Uterus (tissue), 4 donors: ENCODE data around the gene SFXN3. TPM values are rescaled to one million over a fixed set of nuclear protein-coding genes. Genes with fewer than 3 reads are reported as not detected.
A peak's percentile ranks its signal among the peaks of the same experiment; 100 is the strongest.

Experiments
- DNase-seq, 2 donors: peaks; one replicate each; pipeline ENCODE4 v3.0.0-alpha.2; 2019 to 2020
- H3K27ac ChIP-seq, 2 donors: fragments of 200-600 bp; sonication (generic); 1 replicate in 1 of 2; 2 replicates in 1 of 2; pipeline ENCODE4 v1.5.1; 2016 to 2018
- H3K27me3 ChIP-seq, 2 donors: fragments of 200-600 bp; sonication (generic); one replicate each; pipeline ENCODE4 v1.5.1; 2018 to 2019; ENCODE audit warnings: control low read depth in 1 of 2
- H3K36me3 ChIP-seq, 2 donors: fragments of 200-600 bp; sonication (generic); one replicate each; pipeline ENCODE4 v1.5.1; 2019; ENCODE audit warnings: control low read depth in 1 of 2
- H3K4me1 ChIP-seq, 2 donors: fragments of 200-600 bp; sonication (generic); one replicate each; pipeline ENCODE4 v1.5.1; 2018 to 2019; ENCODE audit warnings: control low read depth in 1 of 2
- H3K4me3 ChIP-seq, 2 donors: fragments of 200-600 bp; sonication (generic); 1 replicate in 1 of 2; 2 replicates in 1 of 2; pipeline ENCODE4 v1.5.1; 2018 to 2019; ENCODE audit warnings: mild to moderate bottlenecking in 1 of 2
- H3K9me3 ChIP-seq, 2 donors: fragments of 200-600 bp; sonication (generic); one replicate each; pipeline ENCODE4 v1.5.1; 2019; ENCODE audit warnings: control low read depth in 1 of 2
- POLR2A ChIP-seq, 2 donors: fragments of 450-650 bp; IDR thresholded peaks; one replicate each; pipeline ENCODE4 v1.6.1; 2016; ENCODE audit warnings: antibody characterized with exemption in 2 of 2, mild to moderate bottlenecking in 1 of 2, moderate library complexity in 1 of 2
- intact Hi-C: fragments of 100-400 bp; cut with DNase I; formaldehyde crosslinking; loops from one replicate; pipeline ENCODE4 v1.15.1; 2023; ENCODE audit warnings: low total_unique reads
- total RNA-seq, 4 donors: library from RNA; depleted of rRNA in 3 of 4; stranded (reverse); fragments of >200 nt in 3 of 4; gene quantifications; one replicate each; pipeline versions ENCODE4 v1.1.0 to v1.2.4, GENCODE V29; 2014 to 2023
- TF ChIP-seq, protein P1 (sequence below), 4 experiments: fragments of 200-600 bp in 2 of 4; fragments of 450-650 bp in 2 of 4; sonication (generic) in 2 of 4; IDR thresholded peaks; one replicate each; pipeline ENCODE4 v1.5.1; 2016 to 2019; ENCODE audit warnings: antibody characterized with exemption in 4 of 4, mild to moderate bottlenecking in 2 of 4, moderate library complexity in 1 of 4
- donor health status: DM: yes; HTN: yes; CAD: no.

SFXN3 gene
- total RNA-seq, 4 donors from 2014 or later: 34.6 to 161 (median 58.1) TPM

GRCh38 chr10:101015582-101015973 lies 15.5 kb upstream of the SFXN3 start:
- Histone ChIP-seq H3K4me3 (no peak overlapping the region), H3K36me3 (no peaks in the 10 kb centered on the region), H3K4me1 (peaks cover 0 to 4% of the 10 kb centered on the region in 2 donors), H3K27ac (no peak overlapping the region), H3K9me3 (no peaks in the 10 kb centered on the region), H3K27me3 (peaks cover 0 to 3% of the 10 kb centered on the region in 2 donors)
- no peak for TF ChIP-seq POLR2A (IDR thresholded peaks at IDR 0.05)
- TF ChIP-seq, protein P1, sequence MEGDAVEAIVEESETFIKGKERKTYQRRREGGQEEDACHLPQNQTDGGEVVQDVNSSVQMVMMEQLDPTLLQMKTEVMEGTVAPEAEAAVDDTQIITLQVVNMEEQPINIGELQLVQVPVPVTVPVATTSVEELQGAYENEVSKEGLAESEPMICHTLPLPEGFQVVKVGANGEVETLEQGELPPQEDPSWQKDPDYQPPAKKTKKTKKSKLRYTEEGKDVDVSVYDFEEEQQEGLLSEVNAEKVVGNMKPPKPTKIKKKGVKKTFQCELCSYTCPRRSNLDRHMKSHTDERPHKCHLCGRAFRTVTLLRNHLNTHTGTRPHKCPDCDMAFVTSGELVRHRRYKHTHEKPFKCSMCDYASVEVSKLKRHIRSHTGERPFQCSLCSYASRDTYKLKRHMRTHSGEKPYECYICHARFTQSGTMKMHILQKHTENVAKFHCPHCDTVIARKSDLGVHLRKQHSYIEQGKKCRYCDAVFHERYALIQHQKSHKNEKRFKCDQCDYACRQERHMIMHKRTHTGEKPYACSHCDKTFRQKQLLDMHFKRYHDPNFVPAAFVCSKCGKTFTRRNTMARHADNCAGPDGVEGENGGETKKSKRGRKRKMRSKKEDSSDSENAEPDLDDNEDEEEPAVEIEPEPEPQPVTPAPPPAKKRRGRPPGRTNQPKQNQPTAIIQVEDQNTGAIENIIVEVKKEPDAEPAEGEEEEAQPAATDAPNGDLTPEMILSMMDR (IDR thresholded peaks at IDR 0.05): no peak
- no peak for DNase-seq
- intact Hi-C loops: no loop called here

DNA sequence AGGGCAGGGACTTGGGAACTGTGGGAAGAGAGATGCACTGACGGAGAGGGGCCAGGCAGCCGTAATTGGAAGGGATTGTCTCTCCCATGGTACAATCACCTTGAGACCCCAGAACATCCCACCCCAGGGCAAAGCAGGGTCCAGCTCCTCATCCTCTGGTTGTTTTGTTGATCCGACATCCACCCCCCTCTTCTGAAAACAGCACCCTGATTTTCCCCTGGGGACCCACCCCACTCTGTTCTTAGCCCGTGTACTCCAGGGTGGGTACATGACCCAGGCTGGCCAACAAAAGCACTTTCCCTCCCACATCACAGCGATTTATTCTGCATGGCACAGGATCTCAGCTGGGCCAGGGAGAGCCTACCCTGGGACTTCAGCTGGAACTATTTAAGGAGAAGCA lies 14.2 kb upstream of the SFXN3 start:
- H3K9me3 ChIP-seq: no peaks in the 10 kb centered on the region
- TF ChIP-seq, protein P1 (IDR thresholded peaks at IDR 0.05): no peak
- no peak for TF ChIP-seq POLR2A (IDR thresholded peaks at IDR 0.05)
- H3K36me3 ChIP-seq: no peaks in the 10 kb centered on the region
- intact Hi-C loops: no loop called here
- no peak for DNase-seq
- peaks cover 0 to 4% of the 10 kb centered on the region in 2 donors for H3K4me1 ChIP-seq
- H3K4me3 ChIP-seq: no peak overlapping the region
- no peak overlapping the region for H3K27ac ChIP-seq
- peaks cover 0 to 3% of the 10 kb centered on the region in 2 donors for H3K27me3 ChIP-seq

GRCh38 chr10:101018118-101018599 lies 12.9 kb upstream of the SFXN3 start:
- no peaks in the 10 kb centered on the region for H3K36me3 ChIP-seq
- H3K27ac ChIP-seq: no peak overlapping the region
- intact Hi-C loops: no loop called here
- TF ChIP-seq, protein P1 (IDR thresholded peaks at IDR 0.05): no peak
- TF ChIP-seq POLR2A (IDR thresholded peaks at IDR 0.05): no peak
- no peaks in the 10 kb centered on the region for H3K9me3 ChIP-seq
- H3K4me3 ChIP-seq: no peak overlapping the region
- no peak for DNase-seq
- H3K4me1 ChIP-seq: no peaks in the 10 kb centered on the region
- H3K27me3 ChIP-seq: peaks cover 0 to 3% of the 10 kb centered on the region in 2 donors

DNA sequence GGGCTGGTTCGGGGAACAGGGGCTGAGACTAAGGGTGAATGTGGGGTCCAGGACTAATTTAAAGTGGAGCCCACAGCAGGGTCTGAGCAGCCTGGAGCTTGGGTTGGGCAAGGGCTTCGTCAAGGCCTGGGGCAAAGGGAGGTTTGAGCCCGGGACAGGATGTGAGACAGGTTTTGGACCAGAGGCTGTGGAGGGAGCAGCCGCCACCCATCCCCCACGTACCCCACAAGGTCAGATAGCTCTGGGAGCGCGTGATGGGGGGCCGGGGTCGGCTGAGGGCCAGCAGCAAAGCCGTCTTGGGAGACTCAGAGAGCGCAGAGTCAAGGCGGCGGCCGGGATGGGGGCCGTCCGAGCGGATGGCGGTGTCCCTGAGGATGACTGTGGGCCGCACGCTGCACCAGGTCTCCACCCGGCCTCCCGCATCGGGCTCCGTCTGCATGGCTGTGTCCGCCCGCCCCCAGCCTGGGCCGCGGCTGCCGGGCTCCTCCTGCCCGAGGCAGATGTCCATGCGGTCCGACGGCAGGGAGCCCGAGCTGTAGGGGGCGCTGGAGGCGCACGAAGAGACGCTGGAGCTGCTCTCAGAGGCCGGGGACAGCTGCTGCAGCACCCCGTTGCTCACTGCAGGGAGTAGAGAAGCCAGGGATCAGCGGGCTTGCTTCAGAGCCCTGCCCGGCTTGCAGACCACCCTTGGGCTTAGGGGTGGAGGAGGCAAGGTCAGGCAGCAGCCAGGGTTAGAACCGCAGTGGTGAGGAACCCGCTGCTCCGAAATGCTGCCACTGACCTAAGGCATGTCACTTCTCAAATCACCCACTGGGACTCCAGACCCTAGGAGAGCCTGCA lies 12.2 kb upstream of the SFXN3 start:
- intact Hi-C loops: no loop called here
- H3K4me1 ChIP-seq: no peaks in the 10 kb centered on the region
- no peaks in the 10 kb centered on the region for H3K36me3 ChIP-seq
- no peaks in the 10 kb centered on the region for H3K9me3 ChIP-seq
- H3K4me3 ChIP-seq: no peak overlapping the region
- DNase-seq: peak in 1 of 2 donors; percentile 58
- H3K27me3 ChIP-seq: peaks cover 0 to 3% of the 10 kb centered on the region in 2 donors
- peak overlapping the region in 1 of 2 donors; percentile 19 for H3K27ac ChIP-seq
- TF ChIP-seq POLR2A (IDR thresholded peaks at IDR 0.05): no peak
- TF ChIP-seq, protein P1 (IDR thresholded peaks at IDR 0.05): peak; percentile 16 to 62 (median 52)

GRCh38 chr10:101019440-101019703 lies 11.7 kb upstream of the SFXN3 start:
- Histone ChIP-seq H3K4me1 (no peaks in the 10 kb centered on the region), H3K27ac (no peak overlapping the region), H3K9me3 (no peaks in the 10 kb centered on the region), H3K36me3 (no peaks in the 10 kb centered on the region), H3K4me3 (no peak overlapping the region), H3K27me3 (peaks cover 0 to 3% of the 10 kb centered on the region in 2 donors)
- intact Hi-C loops: no loop called here
- DNase-seq: no peak
- TF ChIP-seq, protein P1 (IDR thresholded peaks at IDR 0.05): no peak
- TF ChIP-seq POLR2A (IDR thresholded peaks at IDR 0.05): no peak
